Measurements from ENCODE around the gene OFD1.
"Not testable (repeated sequence)": the region's sequence is repeated elsewhere in the genome, so short reads cannot be mapped to it uniquely, and the experiment has no call there.

DNA sequence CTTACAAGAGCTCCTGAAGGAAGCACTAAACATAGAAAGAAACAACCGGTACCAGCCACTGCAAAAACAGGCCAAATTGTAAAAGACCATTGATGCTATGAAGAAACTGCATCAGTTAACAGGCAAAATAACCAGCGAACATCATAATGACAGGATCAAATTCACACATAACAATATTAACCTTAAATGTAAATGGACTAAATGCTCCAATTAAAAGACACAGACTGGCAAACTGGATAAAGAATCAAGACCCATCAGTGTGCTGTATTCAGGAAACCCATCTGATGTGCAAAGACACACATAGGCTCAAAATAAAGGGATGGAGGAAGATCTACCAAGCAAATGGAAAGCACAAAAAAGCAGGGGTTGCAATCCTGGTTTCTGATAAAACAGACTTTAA lies 8.0 kb upstream of the OFD1 start:
- TF ChIP-seq, protein P1, sequence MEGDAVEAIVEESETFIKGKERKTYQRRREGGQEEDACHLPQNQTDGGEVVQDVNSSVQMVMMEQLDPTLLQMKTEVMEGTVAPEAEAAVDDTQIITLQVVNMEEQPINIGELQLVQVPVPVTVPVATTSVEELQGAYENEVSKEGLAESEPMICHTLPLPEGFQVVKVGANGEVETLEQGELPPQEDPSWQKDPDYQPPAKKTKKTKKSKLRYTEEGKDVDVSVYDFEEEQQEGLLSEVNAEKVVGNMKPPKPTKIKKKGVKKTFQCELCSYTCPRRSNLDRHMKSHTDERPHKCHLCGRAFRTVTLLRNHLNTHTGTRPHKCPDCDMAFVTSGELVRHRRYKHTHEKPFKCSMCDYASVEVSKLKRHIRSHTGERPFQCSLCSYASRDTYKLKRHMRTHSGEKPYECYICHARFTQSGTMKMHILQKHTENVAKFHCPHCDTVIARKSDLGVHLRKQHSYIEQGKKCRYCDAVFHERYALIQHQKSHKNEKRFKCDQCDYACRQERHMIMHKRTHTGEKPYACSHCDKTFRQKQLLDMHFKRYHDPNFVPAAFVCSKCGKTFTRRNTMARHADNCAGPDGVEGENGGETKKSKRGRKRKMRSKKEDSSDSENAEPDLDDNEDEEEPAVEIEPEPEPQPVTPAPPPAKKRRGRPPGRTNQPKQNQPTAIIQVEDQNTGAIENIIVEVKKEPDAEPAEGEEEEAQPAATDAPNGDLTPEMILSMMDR (IDR thresholded peaks at IDR 0.05): not testable (repeated sequence)
- TF ChIP-seq POLR2A (IDR thresholded peaks at IDR 0.05): not testable (repeated sequence)

Data from right lobe of liver (tissue), 4 donors.